ENCODE measurements around the gene UNC93B1. TPM values are rescaled to one million over a fixed set of nuclear protein-coding genes. Genes with fewer than 3 reads are reported as not detected.

UNC93B1 gene
- total and polyA plus RNA-seq, 7 experiments from 2014 or later = 4.3 to 76.3 (median 12.7) TPM

DNA sequence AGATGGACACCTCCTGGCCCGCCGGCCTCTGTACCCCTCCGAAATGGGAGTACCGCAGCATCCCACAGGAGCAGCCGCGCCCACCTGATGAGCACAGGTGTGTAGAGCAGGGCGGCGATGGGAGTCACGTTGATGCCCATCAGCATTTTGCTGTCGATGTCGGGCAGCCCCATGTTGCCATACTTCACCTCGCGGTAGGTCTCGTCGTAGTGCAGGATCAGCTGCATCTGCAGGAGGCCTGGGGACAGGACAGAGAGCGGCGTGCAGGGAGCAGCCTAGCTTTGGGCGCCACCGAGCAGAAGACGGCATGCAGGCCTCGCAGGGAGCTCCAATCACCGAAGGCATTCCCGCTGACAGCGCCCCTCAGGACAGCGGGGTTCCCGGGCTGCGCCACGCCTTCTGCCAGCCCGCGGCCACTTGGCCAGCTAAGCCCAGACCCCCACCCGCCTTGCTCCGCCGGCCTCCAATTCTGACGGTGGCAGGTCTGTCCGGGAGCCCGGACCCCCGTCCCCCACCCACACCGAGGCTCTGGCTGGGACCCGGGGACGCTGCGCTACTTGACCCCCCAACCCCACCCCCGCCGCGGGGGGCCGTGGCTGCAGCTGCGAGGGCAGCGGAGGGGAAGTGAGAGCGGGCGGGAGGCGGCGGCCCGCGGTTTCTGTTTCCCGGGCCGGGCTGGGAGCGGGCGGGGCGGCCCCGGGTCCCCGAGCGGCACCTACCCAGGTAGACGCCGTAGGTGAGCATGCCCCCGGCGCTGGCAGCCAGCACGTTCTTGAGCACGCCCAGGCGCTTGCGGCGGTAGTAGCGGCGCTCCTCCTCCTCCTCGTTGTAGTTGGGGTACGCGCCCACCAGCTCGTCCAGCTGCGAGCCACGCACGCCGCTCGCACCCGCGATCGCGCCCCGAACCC lies 705 bp downstream of the UNC93B1 start:
- POLR2A ChIA-PET = interaction anchor here (0.7 to 1.5 kb wide), 3 partner anchors 9 to 36 kb away, joined by 3 to 5 read pairs (median 3); partner anchors contain the start of genes NDUFS8 and TCIRG1
- no peaks in the 10 kb centered on the region for H3K27me3 Mint-ChIP-seq
- peaks cover 6 to 11% of the 10 kb centered on the region in 2 donors for H3K4me1 ChIP-seq (ENCODE audit: control insufficient read depth in 2 of 2, insufficient read depth in 2 of 2, low read length in 2 of 2)

DNA sequence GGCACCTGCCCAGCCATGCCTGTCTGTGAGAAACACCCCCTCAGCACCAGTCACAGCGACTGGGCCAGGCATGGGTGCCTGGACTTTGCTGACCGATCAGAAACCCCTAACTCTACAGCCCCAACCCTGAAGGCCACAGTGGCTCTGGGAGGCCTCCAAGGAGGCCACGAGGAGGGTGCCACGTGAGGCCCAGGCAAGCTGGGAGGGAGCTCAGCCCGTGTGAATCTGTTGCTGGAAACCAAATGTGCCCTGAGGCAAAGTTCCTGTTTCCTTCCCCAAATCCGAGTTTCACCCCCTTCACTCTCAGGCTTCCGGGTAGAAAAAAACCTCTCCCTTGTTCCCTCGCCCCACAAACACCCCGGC lies 1.3 kb downstream of the UNC93B1 start:
- H3K27ac Mint-ChIP-seq = peak overlapping the region in 8 of 9 donors; percentile 74 to 89 (median 80)
- Histone ChIP-seq H3K36me3 (ENCODE audit: control insufficient read depth in 2 of 3, insufficient read depth in 3 of 3, low read length in 3 of 3) (no peaks in the 10 kb centered on the region), H3K4me1 (ENCODE audit: control insufficient read depth in 2 of 2, insufficient read depth in 2 of 2, low read length in 2 of 2) (peaks cover 6 to 14% of the 10 kb centered on the region in 2 donors), H3K9me3 (ENCODE audit: control insufficient read depth in 2 of 3, low read length in 3 of 3) (no peaks in the 10 kb centered on the region), H3K4me3 (ENCODE audit: low read length) (no peak overlapping the region), H3K27me3 (ENCODE audit: control insufficient read depth in 2 of 2, insufficient read depth in 2 of 2, low read length in 2 of 2) (no peaks in the 10 kb centered on the region), H3K27ac (ENCODE audit: low read depth, low read length) (no peak overlapping the region)
- H3K4me1 Mint-ChIP-seq = peaks cover 8 to 35% (median 26%) of the 10 kb centered on the region in 7 donors
- H3K9me3 Mint-ChIP-seq = peaks cover 0 to 1% (median 0%) of the 10 kb centered on the region in 11 donors
- no peak for ATAC-seq
- ChIA-PET POLR2A (interaction anchor here (0.7 to 1.5 kb wide), 3 partner anchors 8 to 36 kb away, joined by 3 to 5 read pairs (median 3); partner anchors contain the start of genes NDUFS8 and TCIRG1), CTCF (interaction anchor here (0.7 to 1.4 kb wide), 2 partner anchors 47 to 897 kb away, joined by 4 to 7 read pairs; no protein-coding TSS in a partner anchor)
- intact Hi-C loops (cut with micrococcal nuclease) = loop anchor here (5.0 to 10.0 kb wide), 3 partner anchors 120 to 272 kb away; partner anchors contain the start of genes CHKA (in 2 of the 2) and C11orf24 (in 1 of the 2)
- DNase-seq = no peak
- H3K27me3 Mint-ChIP-seq = no peaks in the 10 kb centered on the region
- peaks cover 0 to 5% (median 0%) of the 10 kb centered on the region in 5 donors for H3K36me3 Mint-ChIP-seq
- peak overlapping the region; percentile 78 to 90 (median 84) for H3K4me3 Mint-ChIP-seq

More for the DNA sequence above, 705 bp downstream of the UNC93B1 start:
- H3K9me3 ChIP-seq (ENCODE audit: control insufficient read depth in 2 of 3, low read length in 3 of 3) = no peaks in the 10 kb centered on the region
- CTCF ChIA-PET = interaction anchor here (0.7 to 1.4 kb wide), 2 partner anchors 48 to 898 kb away, joined by 4 to 7 read pairs; no protein-coding TSS in a partner anchor
- no peaks in the 10 kb centered on the region for H3K36me3 ChIP-seq (ENCODE audit: control insufficient read depth in 2 of 3, insufficient read depth in 3 of 3, low read length in 3 of 3)
- peak overlapping the region; percentile 13 for H3K4me3 ChIP-seq (ENCODE audit: low read length)
- ATAC-seq (peak; percentile 81), DNase-seq (peak; percentile 44 to 72 (median 64))
- Mint-ChIP-seq H3K9me3 (peaks cover 0 to 1% (median 0%) of the 10 kb centered on the region in 11 donors), H3K4me3 (peak overlapping the region; percentile 78 to 91 (median 84)), H3K27ac (peak overlapping the region; percentile 74 to 89 (median 80)), H3K36me3 (peaks cover 0 to 1% (median 0%) of the 10 kb centered on the region in 5 donors), H3K4me1 (peaks cover 7 to 31% (median 24%) of the 10 kb centered on the region in 7 donors)
- peak overlapping the region; percentile 66 for H3K27ac ChIP-seq (ENCODE audit: low read depth, low read length)
- no peaks in the 10 kb centered on the region for H3K27me3 ChIP-seq (ENCODE audit: control insufficient read depth in 2 of 2, insufficient read depth in 2 of 2, low read length in 2 of 2)
- intact Hi-C loops (cut with micrococcal nuclease) = loop anchor here (1.0 to 10.0 kb wide), 4 partner anchors 27 to 272 kb away; partner anchors contain the start of genes CHKA (in 2 of the 2), C11orf24 (in 1 of the 2) and NDUFS8 (in 1 of the 2)

- H3K27me3 Mint-ChIP-seq = no peaks in the 10 kb centered on the region
- no peak overlapping the region for H3K27ac Mint-ChIP-seq
- Histone ChIP-seq H3K27me3 (ENCODE audit: control insufficient read depth in 2 of 2, insufficient read depth in 2 of 2, low read length in 2 of 2) (no peaks in the 10 kb centered on the region), H3K4me1 (ENCODE audit: control insufficient read depth in 2 of 2, insufficient read depth in 2 of 2, low read length in 2 of 2) (peaks cover 6 to 13% of the 10 kb centered on the region in 2 donors), H3K4me3 (ENCODE audit: low read length) (no peak overlapping the region), H3K36me3 (ENCODE audit: control insufficient read depth in 2 of 3, insufficient read depth in 3 of 3, low read length in 3 of 3) (no peaks in the 10 kb centered on the region), H3K9me3 (ENCODE audit: control insufficient read depth in 2 of 3, low read length in 3 of 3) (no peaks in the 10 kb centered on the region), H3K27ac (ENCODE audit: low read depth, low read length) (no peak overlapping the region)
- H3K36me3 Mint-ChIP-seq = peaks cover 0 to 14% (median 0%) of the 10 kb centered on the region in 5 donors
- peaks cover 18 to 38% (median 28%) of the 10 kb centered on the region in 7 donors for H3K4me1 Mint-ChIP-seq
- H3K4me3 Mint-ChIP-seq = no peak overlapping the region
- CTCF ChIA-PET = no interaction called here
- DNase-seq (no peak), ATAC-seq (no peak)
- H3K9me3 Mint-ChIP-seq = no peaks in the 10 kb centered on the region
- POLR2A ChIA-PET = no interaction called here
- intact Hi-C loops (cut with micrococcal nuclease) = loop anchor here (5.0 to 10.0 kb wide), 3 partner anchors 123 to 275 kb away; partner anchors contain the start of genes CHKA (in 2 of the 2) and C11orf24 (in 1 of the 2)
Observed at GRCh38 chr11:67999704-68000103, 4.2 kb downstream of the UNC93B1 start.

- ATAC-seq = no peak
- Mint-ChIP-seq H3K27me3 (no peaks in the 10 kb centered on the region), H3K36me3 (peaks cover 0 to 14% (median 0%) of the 10 kb centered on the region in 5 donors), H3K9me3 (no peaks in the 10 kb centered on the region), H3K4me1 (peaks cover 20 to 35% (median 29%) of the 10 kb centered on the region in 7 donors), H3K4me3 (no peak overlapping the region), H3K27ac (no peak overlapping the region)
- Histone ChIP-seq H3K4me3 (ENCODE audit: low read length) (no peak overlapping the region), H3K27ac (ENCODE audit: low read depth, low read length) (no peak overlapping the region), H3K36me3 (ENCODE audit: control insufficient read depth in 2 of 3, insufficient read depth in 3 of 3, low read length in 3 of 3) (no peaks in the 10 kb centered on the region), H3K27me3 (ENCODE audit: control insufficient read depth in 2 of 2, insufficient read depth in 2 of 2, low read length in 2 of 2) (no peaks in the 10 kb centered on the region), H3K9me3 (ENCODE audit: control insufficient read depth in 2 of 3, low read length in 3 of 3) (no peaks in the 10 kb centered on the region), H3K4me1 (ENCODE audit: control insufficient read depth in 2 of 2, insufficient read depth in 2 of 2, low read length in 2 of 2) (peaks cover 2 to 9% of the 10 kb centered on the region in 2 donors)
- ChIA-PET POLR2A (no interaction called here), CTCF (no interaction called here)
- no peak for DNase-seq
- intact Hi-C loops (cut with micrococcal nuclease) = no loop called here
Observed at GRCh38 chr11:67999201-67999629, 4.7 kb downstream of the UNC93B1 start.

- H3K9me3 ChIP-seq (ENCODE audit: control insufficient read depth in 2 of 3, low read length in 3 of 3) = no peaks in the 10 kb centered on the region
- ATAC-seq = no peak
- ChIA-PET CTCF (no interaction called here), POLR2A (no interaction called here)
- no peaks in the 10 kb centered on the region for H3K27me3 ChIP-seq (ENCODE audit: control insufficient read depth in 2 of 2, insufficient read depth in 2 of 2, low read length in 2 of 2)
- peaks cover 0 to 6% of the 10 kb centered on the region in 2 donors for H3K4me1 ChIP-seq (ENCODE audit: control insufficient read depth in 2 of 2, insufficient read depth in 2 of 2, low read length in 2 of 2)
- Mint-ChIP-seq H3K27me3 (no peaks in the 10 kb centered on the region), H3K4me1 (peaks cover 24 to 40% (median 31%) of the 10 kb centered on the region in 7 donors), H3K36me3 (peaks cover 0 to 14% (median 0%) of the 10 kb centered on the region in 5 donors), H3K9me3 (no peaks in the 10 kb centered on the region), H3K27ac (peak overlapping the region in 6 of 9 donors; percentile 4 to 78 (median 44)), H3K4me3 (peak overlapping the region in 3 of 10 donors; percentile 47 to 77 (median 64))
- H3K27ac ChIP-seq (ENCODE audit: low read depth, low read length) = no peak overlapping the region
- no peak for DNase-seq
- H3K4me3 ChIP-seq (ENCODE audit: low read length) = no peak overlapping the region
- H3K36me3 ChIP-seq (ENCODE audit: control insufficient read depth in 2 of 3, insufficient read depth in 3 of 3, low read length in 3 of 3) = no peaks in the 10 kb centered on the region
- intact Hi-C loops (cut with micrococcal nuclease) = no loop called here
Observed at GRCh38 chr11:67998150-67999045, 5.5 kb downstream of the UNC93B1 start.

- Mint-ChIP-seq H3K27ac (peak overlapping the region in 1 of 9 donors; percentile 48), H3K9me3 (no peaks in the 10 kb centered on the region), H3K27me3 (no peaks in the 10 kb centered on the region), H3K4me1 (peaks cover 18 to 34% (median 26%) of the 10 kb centered on the region in 7 donors), H3K4me3 (peak overlapping the region in 2 of 10 donors; percentile 12 to 47), H3K36me3 (peaks cover 0 to 14% (median 0%) of the 10 kb centered on the region in 5 donors)
- Histone ChIP-seq H3K4me3 (ENCODE audit: low read length) (no peak overlapping the region), H3K9me3 (ENCODE audit: control insufficient read depth in 2 of 3, low read length in 3 of 3) (no peaks in the 10 kb centered on the region), H3K36me3 (ENCODE audit: control insufficient read depth in 2 of 3, insufficient read depth in 3 of 3, low read length in 3 of 3) (no peaks in the 10 kb centered on the region), H3K27ac (ENCODE audit: low read depth, low read length) (no peak overlapping the region), H3K27me3 (ENCODE audit: control insufficient read depth in 2 of 2, insufficient read depth in 2 of 2, low read length in 2 of 2) (no peaks in the 10 kb centered on the region), H3K4me1 (ENCODE audit: control insufficient read depth in 2 of 2, insufficient read depth in 2 of 2, low read length in 2 of 2) (peaks cover 0 to 6% of the 10 kb centered on the region in 2 donors)
- ATAC-seq (no peak), DNase-seq (no peak)
- CTCF ChIA-PET = no interaction called here
- intact Hi-C loops (cut with micrococcal nuclease) = no loop called here
- POLR2A ChIA-PET = no interaction called here
Observed at GRCh38 chr11:67997475-67997921, 6.4 kb downstream of the UNC93B1 start.
